Osteoblast (primary cell): ENCODE results near the gene CAMTA1. TPM values are rescaled to one million over a fixed set of nuclear protein-coding genes. Genes with fewer than 3 reads are reported as not detected.
A peak's percentile ranks its signal among the peaks of the same experiment; 100 is the strongest.

Experiments used
- DNase-seq: peaks from one replicate; pipeline ENCODE4 v3.0.0; 2011; ENCODE audit warnings: low spot score, mixed read lengths; ENCODE audit not compliant: insufficient read length; ENCODE audit errors: missing footprints
- H2AFZ ChIP-seq: 2 replicates; pipeline ENCODE4 v1.6.0; 2011; ENCODE audit warnings: mild to moderate bottlenecking, low read length
- H3K27ac ChIP-seq: 2 replicates; pipeline ENCODE4 v1.5.1; 2011; ENCODE audit warnings: mild to moderate bottlenecking, low read depth, low read length, moderate library complexity
- H3K27me3 ChIP-seq: 2 replicates; pipeline ENCODE4 v1.6.0; 2012; ENCODE audit warnings: mild to moderate bottlenecking, control low read depth, inconsistent platforms, low read length, moderate library complexity; ENCODE audit not compliant: insufficient read depth
- H3K36me3 ChIP-seq: 2 replicates; pipeline ENCODE4 v1.5.1; 2011; ENCODE audit warnings: mild to moderate bottlenecking, low read length, control low read depth, moderate library complexity; ENCODE audit not compliant: insufficient read depth
- H3K4me1 ChIP-seq: 2 replicates; pipeline ENCODE4 v1.5.1; 2011; ENCODE audit warnings: mild to moderate bottlenecking, low read length, control low read depth, moderate library complexity; ENCODE audit not compliant: insufficient read depth
- H3K4me2 ChIP-seq: 2 replicates; pipeline ENCODE4 v1.6.0; 2011; ENCODE audit warnings: mild to moderate bottlenecking, low read length; ENCODE audit not compliant: insufficient read depth
- H3K4me3 ChIP-seq: fragments of 200-600 bp; sonication (generic); 3 replicates; pipeline ENCODE4 v1.5.1; 2012; ENCODE audit warnings: mild to moderate bottlenecking, low read length, inconsistent platforms; ENCODE audit not compliant: insufficient read depth
- H3K79me2 ChIP-seq: 2 replicates; pipeline ENCODE4 v1.6.0; 2012; ENCODE audit warnings: mild to moderate bottlenecking, low read length, control low read depth, inconsistent platforms; ENCODE audit not compliant: insufficient read depth
- H3K9me3 ChIP-seq: 2 replicates; pipeline ENCODE4 v1.5.1; 2011; ENCODE audit warnings: low read depth, low read length, control low read depth
- H4K20me1 ChIP-seq: 2 replicates; pipeline ENCODE4 v1.6.0; 2012; ENCODE audit warnings: mild to moderate bottlenecking, low read length, control low read depth; ENCODE audit not compliant: insufficient read depth
- total RNA-seq: library from RNA; depleted of rRNA; stranded (reverse); fragments of >200 nt; gene quantifications from 2 replicates; pipeline ENCODE4 v1.2.3, GENCODE V29; 2012
- TF ChIP-seq, protein P1 (sequence below): IDR thresholded peaks from 2 replicates; pipeline ENCODE4 v1.5.1; 2011; ENCODE audit warnings: mild to moderate bottlenecking, low read depth, low read length, moderate library complexity; ENCODE audit errors: extremely low read depth

Gene CAMTA1
- total RNA-seq, 1 donor: 47.4 TPM

DNA sequence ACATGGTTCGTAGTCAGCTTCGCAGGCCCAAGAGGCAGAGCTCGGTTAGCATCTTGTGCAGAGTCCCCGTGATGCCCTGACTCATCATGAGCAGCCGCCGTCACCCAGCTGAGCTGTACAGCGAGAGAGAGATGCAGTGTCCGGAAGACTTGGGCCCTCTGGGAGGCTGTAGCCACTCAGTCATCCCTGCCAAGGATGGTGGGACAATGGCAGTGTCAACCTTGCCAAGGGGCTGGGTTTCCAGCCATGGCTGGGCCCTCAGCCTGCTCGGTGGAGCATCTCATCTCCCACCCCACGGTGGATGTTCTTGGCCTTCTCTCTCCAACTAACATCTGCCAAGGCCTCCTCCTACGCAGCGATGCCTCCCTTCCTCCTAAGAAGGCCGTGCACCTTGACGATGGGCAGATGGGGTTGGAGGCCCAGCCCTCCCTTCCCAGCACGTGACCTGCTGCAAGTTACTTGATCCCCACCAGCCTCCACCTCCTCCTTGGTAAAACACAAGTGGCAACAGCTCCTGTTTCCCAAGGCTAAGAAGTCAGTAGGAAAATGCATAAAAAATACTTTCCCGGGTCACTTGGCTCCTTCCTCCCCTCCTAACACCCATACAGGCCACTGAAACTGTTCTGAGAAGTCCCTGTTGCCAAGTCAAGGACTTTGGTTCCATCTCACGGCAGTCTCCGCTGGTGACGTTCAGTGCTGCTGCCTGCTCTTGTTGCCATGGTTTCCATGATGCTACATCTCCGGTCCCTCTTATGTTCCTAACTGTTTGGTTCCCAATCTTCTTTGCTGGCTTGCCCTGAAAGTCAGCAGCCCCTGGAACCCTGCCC lies 601.2 kb downstream of the CAMTA1 start:
- Histone ChIP-seq H3K36me3 (no peaks in the 10 kb centered on the region), H3K27ac (no peak overlapping the region), H3K79me2 (no peaks in the 10 kb centered on the region), H3K9me3 (no peaks in the 10 kb centered on the region), H4K20me1 (no peaks in the 10 kb centered on the region), H3K4me2 (no peak overlapping the region), H3K27me3 (no peaks in the 10 kb centered on the region), H3K4me3 (no peak overlapping the region), H3K4me1 (peaks cover 20% of the 10 kb centered on the region), H2AFZ (no peak overlapping the region)
- TF ChIP-seq, protein P1, sequence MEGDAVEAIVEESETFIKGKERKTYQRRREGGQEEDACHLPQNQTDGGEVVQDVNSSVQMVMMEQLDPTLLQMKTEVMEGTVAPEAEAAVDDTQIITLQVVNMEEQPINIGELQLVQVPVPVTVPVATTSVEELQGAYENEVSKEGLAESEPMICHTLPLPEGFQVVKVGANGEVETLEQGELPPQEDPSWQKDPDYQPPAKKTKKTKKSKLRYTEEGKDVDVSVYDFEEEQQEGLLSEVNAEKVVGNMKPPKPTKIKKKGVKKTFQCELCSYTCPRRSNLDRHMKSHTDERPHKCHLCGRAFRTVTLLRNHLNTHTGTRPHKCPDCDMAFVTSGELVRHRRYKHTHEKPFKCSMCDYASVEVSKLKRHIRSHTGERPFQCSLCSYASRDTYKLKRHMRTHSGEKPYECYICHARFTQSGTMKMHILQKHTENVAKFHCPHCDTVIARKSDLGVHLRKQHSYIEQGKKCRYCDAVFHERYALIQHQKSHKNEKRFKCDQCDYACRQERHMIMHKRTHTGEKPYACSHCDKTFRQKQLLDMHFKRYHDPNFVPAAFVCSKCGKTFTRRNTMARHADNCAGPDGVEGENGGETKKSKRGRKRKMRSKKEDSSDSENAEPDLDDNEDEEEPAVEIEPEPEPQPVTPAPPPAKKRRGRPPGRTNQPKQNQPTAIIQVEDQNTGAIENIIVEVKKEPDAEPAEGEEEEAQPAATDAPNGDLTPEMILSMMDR: no peak
- no peak for DNase-seq

DNA sequence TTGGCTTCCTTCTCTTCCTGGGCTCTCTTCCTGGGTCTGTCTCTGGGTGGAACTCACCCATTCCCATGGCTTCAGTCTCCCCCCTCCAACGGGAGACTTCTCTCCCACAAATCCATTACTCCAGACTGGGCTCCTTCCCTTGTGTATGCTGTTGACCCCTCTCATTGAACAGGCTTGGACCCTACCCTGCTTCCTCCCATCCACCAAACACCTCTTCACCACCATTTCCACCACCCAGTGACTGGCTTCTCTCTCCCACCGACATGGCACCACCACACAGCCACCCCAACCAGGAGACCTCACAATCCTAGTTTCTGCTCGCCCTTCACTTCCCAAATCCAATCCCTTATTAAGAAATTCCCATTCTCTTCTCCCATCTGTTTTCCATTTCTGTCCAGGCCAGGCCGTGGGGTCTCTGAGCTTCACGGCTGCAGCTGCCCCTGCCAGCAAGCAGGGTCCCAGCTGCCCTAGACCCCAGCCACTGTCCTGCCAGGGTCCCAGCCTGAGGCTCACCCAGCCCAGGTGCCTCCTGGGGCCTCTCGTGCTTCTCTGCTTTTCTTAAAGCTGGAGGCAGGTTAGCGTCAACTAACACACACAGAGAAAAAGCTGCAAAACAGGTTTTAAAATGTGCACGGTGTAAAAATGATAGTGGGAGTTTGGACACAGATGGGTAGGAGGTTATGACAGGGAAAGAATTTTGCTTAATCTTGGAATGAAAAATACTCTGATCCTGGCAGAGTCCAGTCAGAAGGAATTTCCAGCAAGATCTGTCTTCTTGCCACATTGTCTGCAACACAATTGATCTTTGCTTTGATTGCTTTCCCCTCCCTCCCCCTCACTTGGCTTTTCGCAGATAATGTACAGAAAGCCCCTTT lies 602.0 kb downstream of the CAMTA1 start:
- no peak overlapping the region for H2AFZ ChIP-seq
- H3K4me1 ChIP-seq: peaks cover 20% of the 10 kb centered on the region
- no peaks in the 10 kb centered on the region for H3K9me3 ChIP-seq
- H3K4me2 ChIP-seq: no peak overlapping the region
- peak; percentile 81 for DNase-seq
- no peaks in the 10 kb centered on the region for H3K36me3 ChIP-seq
- H3K79me2 ChIP-seq: no peaks in the 10 kb centered on the region
- TF ChIP-seq, protein P1: no peak
- no peaks in the 10 kb centered on the region for H4K20me1 ChIP-seq
- no peak overlapping the region for H3K4me3 ChIP-seq
- H3K27me3 ChIP-seq: no peaks in the 10 kb centered on the region
- H3K27ac ChIP-seq: no peak overlapping the region

DNA sequence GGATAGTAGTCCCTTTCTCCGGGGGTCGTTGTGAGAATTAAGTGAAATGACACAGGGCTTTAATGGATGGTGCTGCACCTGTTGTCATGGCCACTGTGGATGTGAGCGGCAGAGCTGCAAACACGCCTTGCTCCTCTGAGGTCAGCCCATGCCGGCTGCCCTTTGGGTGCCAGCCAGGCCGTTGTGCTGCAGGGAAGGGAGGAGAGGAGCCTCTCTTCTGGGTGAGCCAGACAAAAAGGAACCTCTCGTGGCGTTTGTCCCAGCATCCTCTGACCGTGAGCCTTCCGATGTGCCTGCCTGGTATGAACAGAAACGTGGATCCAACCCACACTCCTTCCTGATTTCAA lies 602.9 kb downstream of the CAMTA1 start:
- Histone ChIP-seq H3K4me2 (no peak overlapping the region), H3K4me3 (no peak overlapping the region), H3K27ac (no peak overlapping the region), H4K20me1 (no peaks in the 10 kb centered on the region), H2AFZ (peak overlapping the region; percentile 94), H3K36me3 (no peaks in the 10 kb centered on the region), H3K79me2 (no peaks in the 10 kb centered on the region), H3K27me3 (no peaks in the 10 kb centered on the region), H3K9me3 (no peaks in the 10 kb centered on the region), H3K4me1 (peaks cover 20% of the 10 kb centered on the region)
- peak; percentile 34 for DNase-seq
- TF ChIP-seq, protein P1: no peak
